ENCODE measurements around the gene ZFHX3. TPM values are rescaled to one million over a fixed set of nuclear protein-coding genes. Genes with fewer than 3 reads are reported as not detected.
"Not testable (repeated sequence)": the region's sequence is repeated elsewhere in the genome, so short reads cannot be mapped to it uniquely, and the experiment has no call there.

ZFHX3 gene
- total RNA-seq, 2 experiments from 2014 or later, result 0.21 to 0.68 TPM

DNA sequence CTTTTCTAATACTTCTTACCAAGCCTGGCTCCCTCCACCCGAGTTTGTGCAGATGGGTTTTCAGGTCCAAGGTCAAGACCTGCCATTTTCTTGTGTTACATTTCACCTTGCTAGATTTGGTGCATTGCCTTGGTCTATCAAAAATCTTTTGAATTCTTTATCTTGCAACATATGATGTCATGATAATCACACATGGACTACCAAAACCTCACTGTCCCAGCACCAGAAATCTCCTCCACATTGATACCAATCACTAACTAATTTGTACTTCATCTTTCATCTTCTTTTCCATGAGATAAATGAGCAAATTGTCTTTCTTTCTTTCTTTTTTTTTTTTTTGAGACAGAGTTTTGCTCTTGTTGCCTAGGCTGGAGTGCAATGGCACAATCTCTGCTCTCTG, 33.0 kb upstream of the ZFHX3 start:
- POLR2A ChIA-PET, result no interaction called here
- CTCF ChIA-PET, result interaction anchor here (0.6 kb wide), 1 partner anchor 797 kb away, joined by 4 read pairs; no protein-coding TSS in a partner anchor
- Mint-ChIP-seq H3K4me3 (no peak overlapping the region), H3K9me3 (peaks cover 4% of the 10 kb centered on the region), H3K27me3 (peaks cover 3% of the 10 kb centered on the region), H3K4me1 (ENCODE audit: low read depth) (no peaks in the 10 kb centered on the region), H3K36me3 (peaks cover 2% of the 10 kb centered on the region), H3K27ac (no peak overlapping the region)
- DNase-seq, result no peak
- intact Hi-C loops (cut with micrococcal nuclease), result no loop called here

DNA sequence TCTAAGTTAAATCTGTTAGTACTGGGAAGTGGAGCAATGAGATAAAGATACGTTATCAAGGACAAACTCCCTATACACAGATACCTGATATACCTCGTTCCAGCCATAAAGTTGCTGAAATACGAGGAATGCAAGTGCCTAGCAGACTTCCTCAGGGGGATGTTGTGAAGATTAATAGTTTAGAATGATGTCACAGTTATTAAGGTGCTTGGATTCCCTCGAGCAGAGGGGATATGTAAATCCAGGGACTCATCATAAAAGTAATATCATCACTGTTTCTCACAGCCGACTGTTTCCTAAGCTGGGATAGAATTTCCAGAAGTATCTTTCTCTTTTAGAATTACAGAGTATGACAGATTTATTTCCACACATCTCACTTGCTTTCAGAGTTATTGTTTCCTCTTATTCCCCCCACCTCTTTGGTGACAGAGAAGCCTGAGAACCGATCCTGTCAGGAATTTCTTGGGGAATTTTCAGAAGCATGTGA, 28.4 kb upstream of the ZFHX3 start:
- no peak for DNase-seq
- CTCF ChIA-PET, result no interaction called here
- intact Hi-C loops (cut with micrococcal nuclease), result no loop called here
- Mint-ChIP-seq H3K27ac (no peak overlapping the region), H3K9me3 (no peaks in the 10 kb centered on the region), H3K27me3 (peaks cover 5% of the 10 kb centered on the region), H3K36me3 (no peaks in the 10 kb centered on the region), H3K4me3 (no peak overlapping the region), H3K4me1 (ENCODE audit: low read depth) (no peaks in the 10 kb centered on the region)
- POLR2A ChIA-PET, result no interaction called here

DNA sequence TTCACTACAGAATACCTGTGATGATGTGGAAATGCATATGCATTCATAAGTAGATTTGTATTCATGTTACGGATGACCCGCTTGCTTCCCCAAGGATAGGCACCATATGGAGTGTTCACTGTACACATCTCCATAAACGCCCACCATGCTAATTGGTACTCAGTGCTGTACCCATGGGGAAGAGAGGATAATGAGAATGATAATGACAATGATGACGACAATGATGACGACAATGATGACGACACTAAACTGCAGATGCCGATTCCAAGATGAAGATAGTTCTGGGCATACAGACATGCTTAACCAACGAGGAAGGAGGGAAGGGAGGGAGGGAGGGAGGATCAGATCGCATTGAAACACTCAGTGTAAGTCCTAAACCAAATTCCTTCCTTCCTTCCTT, 26.5 kb upstream of the ZFHX3 start:
- Mint-ChIP-seq H3K27me3 (peaks cover 17% of the 10 kb centered on the region), H3K27ac (no peak overlapping the region), H3K4me1 (ENCODE audit: low read depth) (no peaks in the 10 kb centered on the region), H3K4me3 (no peak overlapping the region), H3K36me3 (no peaks in the 10 kb centered on the region), H3K9me3 (no peaks in the 10 kb centered on the region)
- ChIA-PET POLR2A (no interaction called here), CTCF (no interaction called here)
- intact Hi-C loops (cut with micrococcal nuclease), result no loop called here
- DNase-seq, result no peak

DNA sequence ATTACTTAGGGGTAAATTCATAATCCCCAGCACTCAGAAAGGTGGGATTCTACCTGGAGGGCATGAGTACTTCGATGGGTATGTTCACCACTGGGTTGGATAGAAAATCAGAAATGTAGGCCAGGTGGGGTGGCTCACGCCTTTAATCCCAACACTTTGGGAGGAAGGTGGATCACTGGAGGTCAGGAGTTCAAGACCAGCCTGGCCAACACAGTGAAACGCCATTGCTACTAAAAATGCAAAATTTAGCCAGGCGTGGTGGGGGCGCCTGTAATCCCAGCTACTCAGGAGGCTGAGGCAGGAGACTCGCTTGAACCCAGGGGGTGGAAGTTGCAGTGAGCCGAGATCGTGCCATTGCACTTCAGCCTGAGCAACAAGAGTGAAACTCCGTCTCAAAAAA, 24.1 kb upstream of the ZFHX3 start:
- DNase-seq; intact Hi-C loops (cut with micrococcal nuclease); H3K4me3 Mint-ChIP-seq; H3K4me1 Mint-ChIP-seq (ENCODE audit: low read depth); H3K9me3 Mint-ChIP-seq; H3K36me3 Mint-ChIP-seq; CTCF ChIA-PET; POLR2A ChIA-PET; H3K27ac Mint-ChIP-seq: not testable (repeated sequence)
- H3K27me3 Mint-ChIP-seq, result peaks cover 21% of the 10 kb centered on the region

DNA sequence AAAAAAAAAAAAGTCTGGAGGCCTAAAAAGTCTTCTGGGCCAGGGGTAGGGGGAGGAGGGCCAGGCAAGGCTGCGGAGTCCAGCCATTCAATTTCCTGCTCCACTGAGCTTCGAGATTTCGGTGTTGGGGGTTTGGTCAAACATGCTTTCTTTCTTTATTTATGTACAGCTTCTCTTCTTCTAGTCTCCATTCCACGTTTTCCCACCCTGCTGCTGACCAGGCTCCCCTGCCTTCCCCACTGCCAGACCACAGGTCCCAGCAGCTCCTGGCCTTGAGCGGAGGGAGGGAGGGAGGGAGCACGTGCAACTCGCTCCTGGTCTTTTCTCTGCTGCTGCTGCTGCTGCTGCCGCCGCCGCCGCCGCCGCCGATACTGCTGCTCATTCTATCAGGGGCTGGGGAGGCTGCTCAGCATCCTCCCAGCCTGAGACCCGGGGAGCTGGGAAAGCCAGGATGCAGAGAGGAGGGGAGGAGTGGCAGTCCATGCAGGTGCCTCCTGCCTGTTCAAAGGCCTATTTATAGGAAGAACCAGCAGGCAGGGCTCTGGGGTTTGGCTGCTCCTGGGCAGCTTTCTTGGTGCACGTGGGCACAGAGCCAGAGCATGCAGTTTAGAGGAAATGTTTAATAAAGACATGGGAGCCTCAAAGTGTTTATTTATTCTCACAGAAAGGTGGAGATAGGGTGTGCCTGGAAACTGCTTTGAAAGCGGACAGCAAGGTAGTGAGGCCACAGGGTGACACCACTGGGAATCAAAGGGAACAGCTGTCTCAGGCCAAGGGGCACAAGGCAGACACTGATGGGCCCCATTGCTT, 23.4 kb upstream of the ZFHX3 start:
- ChIA-PET POLR2A (no interaction called here), CTCF (no interaction called here)
- Mint-ChIP-seq H3K9me3 (no peaks in the 10 kb centered on the region), H3K4me3 (no peak overlapping the region), H3K27me3 (peaks cover 21% of the 10 kb centered on the region), H3K36me3 (no peaks in the 10 kb centered on the region), H3K4me1 (ENCODE audit: low read depth) (no peaks in the 10 kb centered on the region), H3K27ac (no peak overlapping the region)
- no peak for DNase-seq
- intact Hi-C loops (cut with micrococcal nuclease), result no loop called here

DNA sequence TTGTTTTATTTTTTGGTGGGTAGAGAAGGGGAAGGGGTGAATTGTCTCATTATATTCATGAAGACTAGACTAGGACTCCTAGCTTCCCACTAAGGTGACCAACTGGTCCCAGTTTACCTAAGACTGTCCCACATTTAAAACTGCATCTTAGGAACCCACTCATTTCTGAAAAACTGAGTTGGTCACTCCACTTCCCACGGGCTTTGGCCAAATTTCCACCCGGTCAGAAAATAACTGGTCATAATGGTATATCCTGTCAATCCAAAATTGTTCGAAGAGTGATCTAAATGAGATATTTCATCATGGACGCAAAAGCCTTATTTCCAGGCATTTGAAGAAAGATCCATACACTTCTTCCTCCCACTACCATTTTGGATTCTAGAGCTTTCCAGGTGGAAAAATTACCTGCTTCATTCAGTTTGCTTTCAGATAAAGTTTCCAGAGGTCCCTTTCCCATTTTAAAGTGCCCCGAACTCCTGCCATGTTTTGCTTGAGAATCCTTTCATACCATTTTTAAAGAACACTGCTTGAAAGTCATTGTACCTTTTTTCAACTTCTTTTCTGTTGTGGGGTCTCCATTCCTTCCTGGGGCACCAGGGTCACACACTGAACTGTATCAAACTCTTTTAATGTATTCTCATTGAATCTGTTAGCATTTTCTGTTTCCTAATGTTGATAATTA, 21.8 kb upstream of the ZFHX3 start:
- no peak overlapping the region for H3K27ac Mint-ChIP-seq
- no peak overlapping the region for H3K4me3 Mint-ChIP-seq
- POLR2A ChIA-PET, result no interaction called here
- H3K36me3 Mint-ChIP-seq, result no peaks in the 10 kb centered on the region
- H3K4me1 Mint-ChIP-seq (ENCODE audit: low read depth), result no peaks in the 10 kb centered on the region
- intact Hi-C loops (cut with micrococcal nuclease), result no loop called here
- no peaks in the 10 kb centered on the region for H3K9me3 Mint-ChIP-seq
- no peak for DNase-seq
- CTCF ChIA-PET, result no interaction called here
- peaks cover 35% of the 10 kb centered on the region for H3K27me3 Mint-ChIP-seq

DNA sequence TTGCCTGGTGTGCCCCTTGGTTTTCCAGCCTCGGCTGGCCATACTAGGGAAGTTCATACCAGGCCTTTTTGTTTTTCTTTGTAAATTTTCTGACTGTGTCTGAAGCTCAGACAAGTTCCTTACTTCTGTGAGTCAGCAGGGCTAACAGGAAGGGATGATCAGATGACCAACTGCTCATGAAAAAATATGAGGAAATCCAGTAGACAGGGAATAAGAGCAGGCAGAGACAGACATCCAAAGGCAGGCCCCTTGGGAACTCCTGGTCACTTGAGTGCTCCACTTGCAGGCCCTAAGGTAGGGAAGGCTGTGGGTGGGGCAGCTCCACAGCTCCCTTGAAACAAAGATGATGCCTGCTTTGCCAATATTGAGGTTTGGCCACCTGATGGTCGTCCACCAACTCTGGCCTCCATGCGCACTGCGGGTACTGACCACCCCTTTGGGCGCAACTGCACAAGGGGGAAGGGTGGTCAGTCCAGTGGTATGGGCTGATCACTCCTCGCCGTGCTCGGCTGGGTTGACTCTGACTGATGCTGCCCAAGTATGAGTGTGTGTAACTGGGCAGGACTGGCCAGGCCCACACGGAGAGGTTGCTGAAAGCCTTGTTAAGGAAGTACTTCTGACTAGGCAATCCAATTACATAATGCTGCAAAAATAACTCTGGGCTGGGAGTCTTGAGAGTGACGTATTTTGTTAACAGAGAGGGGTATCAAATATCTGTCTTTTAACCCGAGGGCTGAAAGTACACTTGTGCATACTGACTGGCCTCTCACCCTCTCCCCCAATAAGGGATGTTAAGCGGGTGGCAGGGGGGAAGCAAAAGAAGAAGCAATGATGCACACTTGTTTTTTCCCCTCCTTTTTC, 20.8 kb upstream of the ZFHX3 start:
- Mint-ChIP-seq H3K36me3 (no peaks in the 10 kb centered on the region), H3K27ac (no peak overlapping the region), H3K4me1 (ENCODE audit: low read depth) (no peaks in the 10 kb centered on the region), H3K4me3 (no peak overlapping the region), H3K27me3 (peaks cover 44% of the 10 kb centered on the region), H3K9me3 (no peaks in the 10 kb centered on the region)
- POLR2A ChIA-PET, result no interaction called here
- CTCF ChIA-PET, result no interaction called here
- intact Hi-C loops (cut with micrococcal nuclease), result no loop called here
- DNase-seq, result no peak

DNA sequence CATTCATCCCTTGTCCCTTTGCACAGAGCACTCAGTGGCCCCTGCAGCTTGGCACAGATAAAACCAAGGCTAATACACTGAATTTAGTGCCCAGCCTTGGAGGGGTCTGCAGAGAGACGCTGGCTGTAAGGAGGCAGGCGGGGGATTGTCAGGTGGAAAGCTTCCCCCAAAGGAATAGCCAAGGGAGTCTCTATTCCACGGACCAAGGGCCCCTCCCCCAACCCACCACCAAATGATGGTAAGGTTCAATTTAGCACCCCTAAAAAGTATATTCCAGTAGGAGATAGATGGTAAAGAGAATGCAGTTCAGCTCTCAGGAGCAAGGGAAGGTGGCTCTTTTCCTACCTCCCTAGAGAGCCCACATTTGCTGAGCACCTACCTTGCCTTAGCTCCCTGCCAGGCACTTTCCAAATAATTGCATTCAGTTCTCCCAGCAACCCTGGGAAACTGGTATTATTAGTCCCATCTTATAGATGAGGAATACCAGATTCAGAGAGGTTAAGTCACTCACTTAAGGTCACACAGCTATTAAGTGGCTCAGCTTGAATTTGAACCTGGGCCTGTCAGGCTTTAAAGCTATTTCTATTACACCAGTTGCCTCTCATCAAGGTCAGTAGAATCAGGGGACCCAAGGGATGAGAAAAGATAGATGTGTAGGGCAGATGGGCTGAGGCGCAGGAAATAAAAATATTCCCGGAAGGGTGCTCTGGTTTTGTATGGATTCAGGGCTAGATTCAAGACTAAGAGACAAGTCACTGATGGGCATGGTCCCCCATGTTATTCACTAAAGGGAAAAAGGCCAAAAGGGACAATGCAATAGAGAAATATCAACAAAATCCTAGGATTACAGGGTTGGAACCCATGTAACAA, 20.0 kb upstream of the ZFHX3 start:
- Mint-ChIP-seq H3K9me3 (no peaks in the 10 kb centered on the region), H3K4me1 (ENCODE audit: low read depth) (no peaks in the 10 kb centered on the region), H3K27ac (no peak overlapping the region), H3K4me3 (no peak overlapping the region), H3K36me3 (no peaks in the 10 kb centered on the region), H3K27me3 (peaks cover 50% of the 10 kb centered on the region)
- POLR2A ChIA-PET, result no interaction called here
- no peak for DNase-seq
- CTCF ChIA-PET, result interaction anchor here (0.6 kb wide), 1 partner anchor 96 kb away, joined by 4 read pairs; no protein-coding TSS in a partner anchor
- intact Hi-C loops (cut with micrococcal nuclease), result no loop called here

DNA sequence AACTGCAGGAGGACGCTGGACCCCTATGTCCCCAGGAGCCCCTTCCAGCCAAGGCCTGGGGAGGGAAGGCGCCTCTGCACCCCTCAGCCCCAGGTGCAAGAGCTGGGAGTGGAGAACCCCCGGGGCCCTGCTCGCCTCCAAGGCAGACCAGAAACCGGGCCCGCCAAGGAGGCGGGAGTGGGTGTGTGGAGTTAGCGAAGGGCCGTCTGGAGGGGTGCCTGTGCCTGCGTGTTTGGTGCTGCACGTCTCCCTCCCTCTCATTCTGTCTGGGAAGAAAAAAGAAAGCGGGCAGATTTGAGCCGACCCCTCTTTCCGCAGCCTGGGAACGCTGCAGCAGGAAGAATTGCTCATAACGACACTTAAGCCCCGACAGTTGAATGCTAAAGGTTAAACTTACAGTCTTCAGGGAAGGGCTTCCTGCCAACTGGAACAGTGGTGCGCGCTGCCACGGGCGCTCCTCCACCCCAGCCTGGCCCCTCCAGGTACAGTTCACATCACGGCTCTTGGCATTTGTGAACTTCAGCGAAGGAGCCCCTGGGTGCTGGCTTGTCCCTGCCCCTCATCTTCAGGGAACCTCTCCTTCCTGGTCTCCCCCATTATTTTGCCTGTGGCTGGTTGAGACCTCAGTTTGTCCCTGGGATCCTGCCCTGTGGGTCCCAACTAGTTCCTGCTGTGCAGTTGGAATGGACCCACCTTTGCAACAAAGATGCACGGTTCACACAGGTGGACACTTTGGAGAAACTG, 19.2 kb upstream of the ZFHX3 start:
- H3K27ac Mint-ChIP-seq, result no peak overlapping the region
- DNase-seq, result no peak
- no peaks in the 10 kb centered on the region for H3K36me3 Mint-ChIP-seq
- CTCF ChIA-PET, result no interaction called here
- H3K9me3 Mint-ChIP-seq, result no peaks in the 10 kb centered on the region
- POLR2A ChIA-PET, result no interaction called here
- H3K27me3 Mint-ChIP-seq, result peaks cover 57% of the 10 kb centered on the region
- no peak overlapping the region for H3K4me3 Mint-ChIP-seq
- peaks cover 2% of the 10 kb centered on the region for H3K4me1 Mint-ChIP-seq (ENCODE audit: low read depth)
- intact Hi-C loops (cut with micrococcal nuclease), result no loop called here

DNA sequence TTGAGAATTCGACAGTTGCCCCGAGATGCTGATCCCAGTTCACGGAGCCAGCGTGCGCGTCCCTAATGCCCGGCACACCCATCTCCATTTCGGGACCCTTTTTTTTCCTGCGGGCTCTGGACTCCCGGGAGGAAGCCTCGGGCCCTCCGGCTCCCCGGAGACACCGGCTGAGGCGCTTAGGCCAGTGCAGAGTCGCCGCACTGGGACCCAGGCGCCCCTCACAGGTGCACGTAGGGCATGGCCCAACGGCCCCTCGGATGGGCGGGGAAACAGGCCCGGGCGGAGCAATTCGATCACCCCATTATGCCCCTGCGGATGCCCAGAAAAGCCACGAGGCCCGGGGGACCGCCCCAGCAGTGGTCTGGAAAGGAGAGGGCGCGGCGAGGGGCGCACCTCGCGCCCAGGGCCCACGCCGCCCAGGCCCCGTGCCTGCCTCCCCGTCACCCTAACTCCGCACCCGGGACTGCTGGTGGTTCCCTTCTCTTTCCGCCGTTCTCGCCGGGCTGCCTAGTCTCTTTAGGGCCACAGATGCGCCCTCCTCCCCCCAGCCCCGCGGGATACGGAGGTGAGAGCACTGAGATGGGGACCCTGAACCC, 18.5 kb upstream of the ZFHX3 start:
- no peaks in the 10 kb centered on the region for H3K36me3 Mint-ChIP-seq
- peaks cover 2% of the 10 kb centered on the region for H3K4me1 Mint-ChIP-seq (ENCODE audit: low read depth)
- H3K27ac Mint-ChIP-seq, result no peak overlapping the region
- CTCF ChIA-PET, result no interaction called here
- no peak for DNase-seq
- intact Hi-C loops (cut with micrococcal nuclease), result no loop called here
- no peak overlapping the region for H3K4me3 Mint-ChIP-seq
- POLR2A ChIA-PET, result no interaction called here
- no peaks in the 10 kb centered on the region for H3K9me3 Mint-ChIP-seq
- H3K27me3 Mint-ChIP-seq, result peaks cover 56% of the 10 kb centered on the region
